ENCODE results near the gene USP48.

GRCh38 chr1:21811875-21812305, 28.9 kb upstream of the USP48 start, which contains the start of gene LDLRAD2:
- TF ChIP-seq ZNF274 (IDR thresholded peaks at IDR 0.05; ENCODE audit: low read depth, low read length) (no peak), YY1 (IDR thresholded peaks at IDR 0.05; ENCODE audit: insufficient read depth, insufficient read length) (no peak), SUZ12 (IDR thresholded peaks at IDR 0.05; ENCODE audit: extremely low read depth, insufficient read depth, insufficient read length) (no peak)
